GM19043 (cell line): ENCODE results near the gene CALHM5.

Experiments
- ATAC-seq: cut with Tn5 transposase; IDR thresholded peaks from one replicate; pipeline ENCODE4 v1.9.1; 2021; ENCODE audit warnings: low read depth; ENCODE audit not compliant: unreplicated experiment

CALHM5 gene

GRCh38 chr6:116500969-116501433 is 10.4 kb upstream of the CALHM5 start:
- ATAC-seq, result no peak

GRCh38 chr6:116507324-116507723 is 4.1 kb upstream of the CALHM5 start:
- no peak for ATAC-seq

- no peak for ATAC-seq
These were observed 2.9 kb upstream of the CALHM5 start for GRCh38 chr6:116508527-116508926.

GRCh38 chr6:116512111-116512559 is 696 bp downstream of the CALHM5 start:
- peak; percentile 79 for ATAC-seq

- ATAC-seq, result no peak
These were observed 1.3 kb downstream of the CALHM5 start for GRCh38 chr6:116512734-116513133.

GRCh38 chr6:116513224-116513875 is 1.9 kb downstream of the CALHM5 start:
- no peak for ATAC-seq

- no peak for ATAC-seq
These were observed 2.7 kb downstream of the CALHM5 start for GRCh38 chr6:116514111-116514510.

GRCh38 chr6:116515141-116515540 is 3.7 kb downstream of the CALHM5 start:
- ATAC-seq, result no peak

- no peak for ATAC-seq
These were observed 7.4 kb downstream of the CALHM5 start for GRCh38 chr6:116518621-116519368.

GRCh38 chr6:116522896-116523295 is 11.5 kb downstream of the CALHM5 start:
- ATAC-seq, result no peak

- ATAC-seq, result no peak
These were observed 12.8 kb downstream of the CALHM5 start for GRCh38 chr6:116524236-116524635.

- ATAC-seq, result no peak
These were observed 16.7 kb downstream of the CALHM5 start for GRCh38 chr6:116528133-116528532.

- no peak for ATAC-seq
These were observed 17.3 kb downstream of the CALHM5 start for GRCh38 chr6:116528780-116529179.

GRCh38 chr6:116529466-116530290 is 18.2 kb downstream of the CALHM5 start:
- no peak for ATAC-seq

- no peak for ATAC-seq
These were observed 19.0 kb downstream of the CALHM5 start for GRCh38 chr6:116530436-116530835.

GRCh38 chr6:116531675-116532570 is 20.5 kb downstream of the CALHM5 start:
- peak; percentile 80 for ATAC-seq

- no peak for ATAC-seq
These were observed 22.0 kb downstream of the CALHM5 start for GRCh38 chr6:116533233-116533957.

- no peak for ATAC-seq
These were observed 23.7 kb downstream of the CALHM5 start for GRCh38 chr6:116535109-116535508.

GRCh38 chr6:116536216-116536621 is 24.8 kb downstream of the CALHM5 start:
- no peak for ATAC-seq
